Embryonic facial prominence (tissue), 1 donor: Measurements from ENCODE around the gene ANKRD36B.
"Not testable (repeated sequence)": the region's sequence is repeated elsewhere in the genome, so short reads cannot be mapped to it uniquely, and the experiment has no call there.

Experiments
- DNase-seq: peaks from one replicate; pipeline ENCODE4 v3.0.0-alpha.2; 2016; ENCODE audit errors: extremely low spot score

Gene ANKRD36B

GRCh38 chr2:97549058-97549457, 40.6 kb downstream of the ANKRD36B start:
- DNase-seq: not testable (repeated sequence)

- DNase-seq: not testable (repeated sequence)
Measured at GRCh38 chr2:97548536-97548935, 41.1 kb downstream of the ANKRD36B start.

- no peak for DNase-seq
Measured at GRCh38 chr2:97546711-97547110, 43.0 kb downstream of the ANKRD36B start.

GRCh38 chr2:97544911-97545310, 44.8 kb downstream of the ANKRD36B start:
- not testable (repeated sequence) for DNase-seq

- not testable (repeated sequence) for DNase-seq
Measured at GRCh38 chr2:97525904-97526303, 63.8 kb downstream of the ANKRD36B start.

GRCh38 chr2:97523816-97524215, 65.9 kb downstream of the ANKRD36B start:
- DNase-seq: not testable (repeated sequence)

- not testable (repeated sequence) for DNase-seq
Measured at GRCh38 chr2:97522916-97523555, 66.6 kb downstream of the ANKRD36B start.

- not testable (repeated sequence) for DNase-seq
Measured at GRCh38 chr2:97495651-97496050, 94.0 kb downstream of the ANKRD36B start.

GRCh38 chr2:97490141-97490540, 99.5 kb downstream of the ANKRD36B start:
- DNase-seq: not testable (repeated sequence)
